HCT116 (cell line): ENCODE data around the gene TBKBP1.

Source experiments
- POLR2A ChIP-seq: IDR thresholded peaks from 2 replicates; pipeline ENCODE4 v1.7.0; 2011; ENCODE audit warnings: borderline replicate concordance; ENCODE audit not compliant: insufficient read depth, insufficient read length; ENCODE audit errors: extremely low read depth
- POLR2AphosphoS5 ChIP-seq: IDR thresholded peaks from 2 replicates; pipeline ENCODE4 v1.6.1; 2011; ENCODE audit warnings: mild to moderate bottlenecking, low read depth, low read length, moderate library complexity

DNA sequence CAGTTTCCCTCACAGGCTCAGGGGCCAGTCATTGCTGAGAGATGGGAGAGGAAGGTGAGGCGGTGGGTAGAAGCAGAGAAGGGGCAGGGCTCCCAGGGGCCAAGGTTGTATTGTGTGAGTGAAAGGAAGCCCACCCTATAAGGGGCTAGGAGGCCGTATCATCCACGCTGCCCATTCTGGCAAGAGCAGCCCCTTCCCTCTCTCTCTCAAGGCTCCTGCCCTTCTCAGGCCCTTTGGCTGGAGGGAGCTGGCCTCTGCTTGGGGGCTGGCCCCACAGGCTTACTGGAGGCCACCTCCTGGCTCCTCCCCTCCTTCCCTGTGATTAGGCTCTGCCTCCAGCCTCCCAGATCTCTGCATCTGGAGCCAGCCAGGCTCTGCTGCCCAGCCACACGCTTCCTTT lies 7.6 kb downstream of the TBKBP1 start:
- TF ChIP-seq POLR2AphosphoS5: no peak
- no peak for TF ChIP-seq POLR2A
